HEK293 (cell line): ENCODE measurements around the gene PLEKHB2.

ENCODE experiments used
- CTCF ChIA-PET: fragments of 350-600 bp; formaldehyde crosslinking; extraction: SDS; loops from one replicate; lab custom pipeline; 2021; ENCODE audit warnings: antibody characterized with exemption; lab: Yijun Ruan, JAX
- POLR2A ChIA-PET: fragments of 300-600 bp; formaldehyde crosslinking; extraction: SDS; loops from one replicate; lab custom pipeline; 2020; ENCODE audit warnings: antibody characterized with exemption, inconsistent platforms; lab: Yijun Ruan, JAX
- H3K27ac ChIP-seq: fragments of 200-500 bp; sonication (Bioruptor generic); 2 replicates; pipeline ENCODE4 v1.5.1; 2014; ENCODE audit warnings: low read depth, low read length, control low read depth, inconsistent platforms; ENCODE audit errors: extremely low read depth
- H3K36me3 ChIP-seq, 2 experiments: fragments of 200-500 bp in 1 of 2; sonication (Bioruptor generic) in 1 of 2; 1 replicate in 1 of 2; 2 replicates in 1 of 2; pipeline ENCODE4 v1.5.1; 2014 to 2017; ENCODE audit warnings: inconsistent platforms in 2 of 2, low read length in 2 of 2; ENCODE audit not compliant: control insufficient read depth in 2 of 2, insufficient read depth in 1 of 2
- H3K4me1 ChIP-seq: fragments of 200-500 bp; sonication (Bioruptor generic); 2 replicates; pipeline ENCODE4 v1.5.1; 2014; ENCODE audit warnings: mild to moderate bottlenecking, low read length, inconsistent platforms; ENCODE audit not compliant: control insufficient read depth, insufficient read depth
- H3K4me3 ChIP-seq: 2 replicates; pipeline ENCODE4 v1.5.1; 2011; ENCODE audit warnings: low read depth, mild to moderate bottlenecking, control low read depth, low read length, moderate library complexity
- H3K9me3 ChIP-seq: fragments of 200-500 bp; sonication (Bioruptor generic); 2 replicates; pipeline ENCODE4 v1.5.1; 2014; ENCODE audit warnings: low read depth, low read length, inconsistent platforms; ENCODE audit not compliant: control insufficient read depth, insufficient read depth
- AEBP2 ChIP-seq: fragments of 450-650 bp; formaldehyde crosslinking; IDR thresholded peaks from 2 replicates; pipeline ENCODE4 v1.5.1; 2016; ENCODE audit warnings: missing biosample characterization, missing genetic modification characterization, borderline replicate concordance
- BCL11A ChIP-seq: fragments of 450-650 bp; formaldehyde crosslinking; IDR thresholded peaks from 2 replicates; pipeline ENCODE4 v1.5.1; 2016; ENCODE audit warnings: low read depth, missing biosample characterization, missing genetic modification characterization
- GLIS1 ChIP-seq: fragments of 450-650 bp; formaldehyde crosslinking; IDR thresholded peaks from 2 replicates; pipeline ENCODE4 v1.5.1; 2016; ENCODE audit warnings: missing biosample characterization, missing genetic modification characterization
- GLIS2 ChIP-seq: fragments of 450-650 bp; formaldehyde crosslinking; IDR thresholded peaks from 2 replicates; pipeline ENCODE4 v1.5.1; 2016; ENCODE audit warnings: missing biosample characterization, missing genetic modification characterization
- KLF9 ChIP-seq: fragments of 450-650 bp; formaldehyde crosslinking; IDR thresholded peaks from 2 replicates; pipeline ENCODE4 v1.5.1; 2016; ENCODE audit warnings: missing biosample characterization, missing genetic modification characterization, low read depth
- MZF1 ChIP-seq: fragments of 450-650 bp; formaldehyde crosslinking; IDR thresholded peaks from 2 replicates; pipeline ENCODE4 v1.5.1; 2017; ENCODE audit warnings: missing biosample characterization, missing genetic modification characterization, borderline replicate concordance
- SP3 ChIP-seq: fragments of 450-650 bp; formaldehyde crosslinking; IDR thresholded peaks from 2 replicates; pipeline ENCODE4 v1.5.1; 2016; ENCODE audit warnings: missing biosample characterization, missing genetic modification characterization
- ZBTB11 ChIP-seq: fragments of 450-650 bp; formaldehyde crosslinking; conservative IDR thresholded peaks from 2 replicates; pipeline ENCODE4 v1.5.1; 2016; ENCODE audit warnings: low read depth, missing biosample characterization, missing genetic modification characterization
- ZBTB21 ChIP-seq: fragments of 450-650 bp; formaldehyde crosslinking; IDR thresholded peaks from 2 replicates; pipeline ENCODE4 v1.5.1; 2017; ENCODE audit warnings: missing biosample characterization, missing genetic modification characterization
- ZBTB26 ChIP-seq: fragments of 450-650 bp; formaldehyde crosslinking; optimal IDR thresholded peaks from 2 replicates; pipeline ENCODE3; 2016; ENCODE audit warnings: missing biosample characterization, mild to moderate bottlenecking, missing genetic modification characterization
- ZEB2 ChIP-seq: fragments of 450-650 bp; formaldehyde crosslinking; IDR thresholded peaks from 2 replicates; pipeline ENCODE4 v1.5.1; 2016; ENCODE audit warnings: missing biosample characterization, missing genetic modification characterization
- ZFP37 ChIP-seq: fragments of 450-650 bp; formaldehyde crosslinking; IDR thresholded peaks from 2 replicates; pipeline ENCODE4 v1.5.1; 2016; ENCODE audit warnings: missing biosample characterization, missing genetic modification characterization
- ZFP69B ChIP-seq: fragments of 450-650 bp; formaldehyde crosslinking; IDR thresholded peaks from 2 replicates; pipeline ENCODE4 v1.5.1; 2016; ENCODE audit warnings: missing biosample characterization, missing genetic modification characterization
- ZNF335 ChIP-seq: fragments of 450-650 bp; formaldehyde crosslinking; conservative IDR thresholded peaks from 2 replicates; pipeline ENCODE4 v1.5.1; 2016; ENCODE audit warnings: missing biosample characterization, missing genetic modification characterization
- ZNF341 ChIP-seq: fragments of 450-650 bp; formaldehyde crosslinking; IDR thresholded peaks from 2 replicates; pipeline ENCODE4; 2016; ENCODE audit warnings: low read depth, missing biosample characterization, missing genetic modification characterization
- ZNF391 ChIP-seq: fragments of 450-650 bp; formaldehyde crosslinking; IDR thresholded peaks from 2 replicates; pipeline ENCODE4 v1.5.1; 2016; ENCODE audit warnings: low read depth, missing biosample characterization, missing genetic modification characterization, borderline replicate concordance
- ZNF518A ChIP-seq: fragments of 450-650 bp; formaldehyde crosslinking; conservative IDR thresholded peaks from 2 replicates; pipeline ENCODE4 v1.5.1; 2016; ENCODE audit warnings: low read depth, missing biosample characterization, missing genetic modification characterization
- ZNF571 ChIP-seq: fragments of 450-650 bp; formaldehyde crosslinking; IDR thresholded peaks from 2 replicates; pipeline ENCODE4 v1.5.0; 2017; ENCODE audit warnings: missing biosample characterization, missing genetic modification characterization
- ZNF585B ChIP-seq: fragments of 450-650 bp; formaldehyde crosslinking; IDR thresholded peaks from 2 replicates; pipeline ENCODE4 v1.5.1; 2016; ENCODE audit warnings: missing biosample characterization, missing genetic modification characterization
- ZNF596 ChIP-seq: fragments of 450-650 bp; IDR thresholded peaks from 2 replicates; pipeline ENCODE4 v1.5.0; 2018; ENCODE audit warnings: missing biosample characterization, mild to moderate bottlenecking, missing genetic modification characterization, moderate library complexity
- ZNF623 ChIP-seq: fragments of 450-650 bp; formaldehyde crosslinking; IDR thresholded peaks from 2 replicates; pipeline ENCODE4 v1.5.1; 2016; ENCODE audit warnings: missing biosample characterization, missing genetic modification characterization
- ZNF692 ChIP-seq: fragments of 450-650 bp; formaldehyde crosslinking; IDR thresholded peaks from 2 replicates; pipeline ENCODE4 v1.5.1; 2016; ENCODE audit warnings: missing biosample characterization, missing genetic modification characterization
- ZNF747 ChIP-seq: fragments of 450-650 bp; formaldehyde crosslinking; IDR thresholded peaks from 2 replicates; pipeline ENCODE4 v1.5.1; 2016; ENCODE audit warnings: missing biosample characterization, missing genetic modification characterization
- ZNF792 ChIP-seq: fragments of 450-650 bp; formaldehyde crosslinking; IDR thresholded peaks from 2 replicates; pipeline ENCODE4 v1.5.1; 2016; ENCODE audit warnings: missing biosample characterization, missing genetic modification characterization

The PLEKHB2 gene

GRCh38 chr2:131105156-131105949 is at the start of gene PLEKHB2:
Gene PLEKHB2 (plus strand): TSS chr2:131105336. CDS start chr2:131120942, 15,606 bp downstream.
- CTCF ChIA-PET = interaction anchor here (1.5 kb wide), 1 partner anchor 13 kb away, joined by 3 read pairs; no protein-coding TSS in a partner anchor
- POLR2A ChIA-PET = interaction anchor here (1.2 to 1.8 kb wide), 3 partner anchors 12 to 13 kb away, joined by 4 to 16 read pairs (median 6); partner anchors contain the start of gene FAM168B
- no peaks in the 10 kb centered on the region for H3K9me3 ChIP-seq
- H3K4me1 ChIP-seq = peaks cover 6% of the 10 kb centered on the region; the same call in 1 of the 2 replicates
- H3K36me3 ChIP-seq = peaks cover 0 to 9% of the 10 kb centered on the region in 2 experiments; a peak in 2 of 3 replicates
- peak within 1 kb of the TSS; percentile 74 for H3K27ac ChIP-seq
- H3K4me3 ChIP-seq = peak within 1 kb of the TSS; percentile 63
- TF ChIP-seq ZBTB11 (tag by site-specific recombination) (peak; percentile 41), ZNF585B (tag by site-specific recombination) (no peak), ZNF341 (no peak), AEBP2 (tag by site-specific recombination) (no peak), ZNF596 (no peak), BCL11A (peak; percentile 54; the same call in 1 of the 2 replicates), ZBTB26 (tag by site-specific recombination) (peak; percentile 32), ZNF747 (no peak), ZBTB21 (tag by site-specific recombination) (peak; percentile 51; the same call in 1 of the 2 replicates), ZNF391 (tag by site-specific recombination) (no peak), KLF9 (tag by site-specific recombination) (peak; percentile 51), ZEB2 (tag by site-specific recombination) (peak; percentile 43; the same call in 1 of the 2 replicates), ZNF335 (peak; percentile 8; the same call in 1 of the 2 replicates), ZNF518A (no peak), GLIS2 (tag by site-specific recombination) (peak; percentile 66), SP3 (peak; percentile 65), GLIS1 (peak; percentile 14; the same call in 1 of the 2 replicates), ZFP69B (tag by site-specific recombination) (peak; percentile 32; the same call in 1 of the 2 replicates), ZNF571 (tag by site-specific recombination) (no peak), ZNF792 (tag by site-specific recombination) (no peak), ZNF623 (no peak), ZNF692 (tag by site-specific recombination) (peak; percentile 57), ZFP37 (tag by site-specific recombination) (no peak), MZF1 (tag by site-specific recombination) (no peak)
